Measurements from ENCODE around the gene GIMAP1. TPM values are rescaled to one million over a fixed set of nuclear protein-coding genes. Genes with fewer than 3 reads are reported as not detected.

The GIMAP1 gene
- total RNA-seq, 2 experiments from 2014 or later, result 6.0 to 6.2 TPM

GRCh38 chr7:150746921-150747320 lies 30.5 kb downstream of the GIMAP1 start:
- no peaks in the 10 kb centered on the region for H3K9me3 Mint-ChIP-seq
- intact Hi-C loops (cut with micrococcal nuclease), result no loop called here
- CTCF ChIA-PET, result interaction anchor here (0.7 to 1.5 kb wide), 2 partner anchors 10 to 298 kb away, joined by 3 read pairs; no protein-coding TSS in a partner anchor
- H3K4me1 Mint-ChIP-seq (ENCODE audit: low read depth), result peaks cover 91% of the 10 kb centered on the region
- POLR2A ChIA-PET, result interaction anchor here (0.8 to 4.1 kb wide), 2 partner anchors 9 to 1321 kb away, joined by 3 to 18 read pairs; partner anchors contain the start of gene GIMAP5
- H3K27me3 Mint-ChIP-seq, result no peaks in the 10 kb centered on the region
- H3K4me3 Mint-ChIP-seq, result peak overlapping the region; percentile 34
- DNase-seq, result no peak
- H3K36me3 Mint-ChIP-seq, result peaks cover 38% of the 10 kb centered on the region
- peak overlapping the region; percentile 87 for H3K27ac Mint-ChIP-seq

- no peak for DNase-seq
- H3K36me3 Mint-ChIP-seq, result peaks cover 23% of the 10 kb centered on the region
- ChIA-PET POLR2A (interaction anchor here (0.9 to 4.1 kb wide), 5 partner anchors 10 to 181 kb away, joined by 3 to 18 read pairs (median 4); partner anchors contain the start of genes GIMAP4 and GIMAP5), CTCF (interaction anchor here (0.9 to 1.5 kb wide), 3 partner anchors 10 to 180 kb away, joined by 3 to 7 read pairs (median 4); partner anchors contain the start of gene GIMAP2)
- peaks cover 87% of the 10 kb centered on the region for H3K4me1 Mint-ChIP-seq (ENCODE audit: low read depth)
- H3K27me3 Mint-ChIP-seq, result no peaks in the 10 kb centered on the region
- intact Hi-C loops (cut with micrococcal nuclease), result no loop called here
- no peak overlapping the region for H3K4me3 Mint-ChIP-seq
- no peaks in the 10 kb centered on the region for H3K9me3 Mint-ChIP-seq
- H3K27ac Mint-ChIP-seq, result peak overlapping the region; percentile 87
These were observed 32.0 kb downstream of the GIMAP1 start for GRCh38 chr7:150748376-150748775.

- Mint-ChIP-seq H3K9me3 (no peaks in the 10 kb centered on the region), H3K4me1 (ENCODE audit: low read depth) (peaks cover 86% of the 10 kb centered on the region), H3K4me3 (no peak overlapping the region), H3K27ac (peak overlapping the region; percentile 72), H3K36me3 (no peaks in the 10 kb centered on the region), H3K27me3 (no peaks in the 10 kb centered on the region)
- intact Hi-C loops (cut with micrococcal nuclease), result no loop called here
- CTCF ChIA-PET, result interaction anchor here (0.6 kb wide), 1 partner anchor 95 kb away, joined by 3 read pairs; no protein-coding TSS in a partner anchor
- no peak for DNase-seq
- POLR2A ChIA-PET, result interaction anchor here (1.2 kb wide), 1 partner anchor 10 kb away, joined by 5 read pairs; no protein-coding TSS in a partner anchor
These were observed 35.3 kb downstream of the GIMAP1 start for GRCh38 chr7:150751702-150752101.

GRCh38 chr7:150753239-150753638 lies 36.8 kb downstream of the GIMAP1 start:
- POLR2A ChIA-PET, result no interaction called here
- peak overlapping the region; percentile 94 for H3K27ac Mint-ChIP-seq
- H3K4me3 Mint-ChIP-seq, result no peak overlapping the region
- H3K4me1 Mint-ChIP-seq (ENCODE audit: low read depth), result peaks cover 82% of the 10 kb centered on the region
- DNase-seq, result no peak
- H3K36me3 Mint-ChIP-seq, result no peaks in the 10 kb centered on the region
- no peaks in the 10 kb centered on the region for H3K9me3 Mint-ChIP-seq
- intact Hi-C loops (cut with micrococcal nuclease), result no loop called here
- H3K27me3 Mint-ChIP-seq, result no peaks in the 10 kb centered on the region
- CTCF ChIA-PET, result interaction anchor here (5.3 kb wide), 1 partner anchor 306 kb away, joined by 80 read pairs; no protein-coding TSS in a partner anchor

GRCh38 chr7:150753826-150754603 lies 37.6 kb downstream of the GIMAP1 start:
- CTCF ChIA-PET, result interaction anchor here (1.6 to 5.3 kb wide), 6 partner anchors 10 to 307 kb away, joined by 3 to 80 read pairs (median 16); partner anchors contain the start of gene GIMAP8
- intact Hi-C loops (cut with micrococcal nuclease), result loop anchor here (1.0 to 2.0 kb wide), 5 partner anchors 38 to 313 kb away; partner anchors contain the start of genes GIMAP1 and GIMAP4
- Mint-ChIP-seq H3K4me3 (peak overlapping the region; percentile 26), H3K36me3 (no peaks in the 10 kb centered on the region), H3K4me1 (ENCODE audit: low read depth) (peaks cover 74% of the 10 kb centered on the region), H3K9me3 (no peaks in the 10 kb centered on the region), H3K27ac (peak overlapping the region; percentile 94), H3K27me3 (no peaks in the 10 kb centered on the region)
- POLR2A ChIA-PET, result interaction anchor here (0.6 to 2.5 kb wide), 3 partner anchors 15 to 307 kb away, joined by 3 to 10 read pairs (median 4); no protein-coding TSS in a partner anchor
- peak; percentile 54 for DNase-seq

GRCh38 chr7:150754951-150755350 lies 38.5 kb downstream of the GIMAP1 start:
- Mint-ChIP-seq H3K9me3 (peaks cover 3% of the 10 kb centered on the region), H3K4me1 (ENCODE audit: low read depth) (peaks cover 65% of the 10 kb centered on the region), H3K4me3 (peak overlapping the region; percentile 57), H3K27me3 (no peaks in the 10 kb centered on the region), H3K27ac (peak overlapping the region; percentile 93), H3K36me3 (no peaks in the 10 kb centered on the region)
- ChIA-PET POLR2A (interaction anchor here (1.1 to 2.5 kb wide), 17 partner anchors 13 to 348 kb away, joined by 3 to 20 read pairs (median 7); partner anchors contain the start of genes GIMAP1, GIMAP2, GIMAP4 and GIMAP5), CTCF (interaction anchor here (0.7 to 5.3 kb wide), 23 partner anchors 11 to 399 kb away, joined by 3 to 80 read pairs (median 5); partner anchors contain the start of genes GIMAP1, GIMAP6, GIMAP7 and GIMAP8)
- peak; percentile 47 for DNase-seq
- intact Hi-C loops (cut with micrococcal nuclease), result loop anchor here (1.0 to 5.0 kb wide), 12 partner anchors 14 to 433 kb away; partner anchors contain the start of genes ACTR3C, GIMAP1, GIMAP4 and LRRC61

- H3K4me3 Mint-ChIP-seq, result peak overlapping the region; percentile 57
- no peaks in the 10 kb centered on the region for H3K36me3 Mint-ChIP-seq
- CTCF ChIA-PET, result interaction anchor here (0.8 to 5.3 kb wide), 24 partner anchors 11 to 400 kb away, joined by 3 to 80 read pairs (median 5); partner anchors contain the start of genes GIMAP1, GIMAP2, GIMAP6 and GIMAP8
- peaks cover 3% of the 10 kb centered on the region for H3K9me3 Mint-ChIP-seq
- H3K27me3 Mint-ChIP-seq, result no peaks in the 10 kb centered on the region
- intact Hi-C loops (cut with micrococcal nuclease), result loop anchor here (1.0 to 5.0 kb wide), 9 partner anchors 14 to 433 kb away; partner anchors contain the start of genes ACTR3C and LRRC61
- POLR2A ChIA-PET, result interaction anchor here (0.6 to 2.5 kb wide), 21 partner anchors 13 to 349 kb away, joined by 3 to 20 read pairs (median 5); partner anchors contain the start of genes GIMAP1, GIMAP2, GIMAP4 and GIMAP5
- peak overlapping the region; percentile 93 for H3K27ac Mint-ChIP-seq
- peaks cover 60% of the 10 kb centered on the region for H3K4me1 Mint-ChIP-seq (ENCODE audit: low read depth)
- peak; percentile 85 for DNase-seq
These were observed 39.2 kb downstream of the GIMAP1 start for GRCh38 chr7:150755473-150756099.

GRCh38 chr7:150756166-150756565 lies 39.8 kb downstream of the GIMAP1 start:
- Mint-ChIP-seq H3K4me1 (ENCODE audit: low read depth) (peaks cover 56% of the 10 kb centered on the region), H3K9me3 (peaks cover 4% of the 10 kb centered on the region), H3K27ac (peak overlapping the region; percentile 93), H3K27me3 (no peaks in the 10 kb centered on the region), H3K4me3 (no peak overlapping the region), H3K36me3 (peaks cover under 1% of the 10 kb centered on the region)
- intact Hi-C loops (cut with micrococcal nuclease), result loop anchor here (2.0 to 5.0 kb wide), 3 partner anchors 254 to 434 kb away; partner anchors contain the start of genes ACTR3C and LRRC61
- ChIA-PET POLR2A (interaction anchor here (0.6 to 2.5 kb wide), 19 partner anchors 14 to 350 kb away, joined by 3 to 20 read pairs (median 6); partner anchors contain the start of genes GIMAP1, GIMAP2, GIMAP4 and GIMAP5), CTCF (interaction anchor here (0.9 to 5.3 kb wide), 19 partner anchors 12 to 388 kb away, joined by 3 to 80 read pairs (median 5); partner anchors contain the start of genes GIMAP1, GIMAP2 and GIMAP8)
- peak; percentile 22 for DNase-seq

- DNase-seq, result no peak
- peaks cover 53% of the 10 kb centered on the region for H3K4me1 Mint-ChIP-seq (ENCODE audit: low read depth)
- peaks cover 11% of the 10 kb centered on the region for H3K9me3 Mint-ChIP-seq
- ChIA-PET CTCF (interaction anchor here (0.6 to 5.3 kb wide), 25 partner anchors 9 to 449 kb away, joined by 3 to 80 read pairs (median 4); partner anchors contain the start of genes GIMAP1, GIMAP2 and GIMAP8), POLR2A (interaction anchor here (2.1 to 2.3 kb wide), 2 partner anchors 19 to 308 kb away, joined by 15 to 20 read pairs; partner anchors contain the start of gene GIMAP5)
- peak overlapping the region; percentile 27 for H3K4me3 Mint-ChIP-seq
- H3K36me3 Mint-ChIP-seq, result peaks cover 6% of the 10 kb centered on the region
- H3K27me3 Mint-ChIP-seq, result no peaks in the 10 kb centered on the region
- peak overlapping the region; percentile 93 for H3K27ac Mint-ChIP-seq
- intact Hi-C loops (cut with micrococcal nuclease), result loop anchor here (1.0 to 5.0 kb wide), 4 partner anchors 255 to 435 kb away; partner anchors contain the start of genes ACTR3C and LRRC61
These were observed 40.4 kb downstream of the GIMAP1 start for GRCh38 chr7:150756858-150757257.

- Mint-ChIP-seq H3K36me3 (peaks cover 6% of the 10 kb centered on the region), H3K27me3 (no peaks in the 10 kb centered on the region), H3K27ac (no peak overlapping the region), H3K4me1 (ENCODE audit: low read depth) (peaks cover 31% of the 10 kb centered on the region), H3K4me3 (no peak overlapping the region), H3K9me3 (peaks cover 14% of the 10 kb centered on the region)
- CTCF ChIA-PET, result interaction anchor here (0.8 to 2.0 kb wide), 8 partner anchors 44 to 314 kb away, joined by 3 to 21 read pairs (median 4); partner anchors contain the start of genes GIMAP2 and GIMAP7
- intact Hi-C loops (cut with micrococcal nuclease), result loop anchor here (5.0 kb wide), 2 partner anchors 257 to 437 kb away; partner anchors contain the start of genes ACTR3C and LRRC61
- no peak for DNase-seq
- POLR2A ChIA-PET, result no interaction called here
These were observed 43.1 kb downstream of the GIMAP1 start for GRCh38 chr7:150759479-150759878.

- Mint-ChIP-seq H3K9me3 (peaks cover 8% of the 10 kb centered on the region), H3K27ac (no peak overlapping the region), H3K4me1 (ENCODE audit: low read depth) (no peaks in the 10 kb centered on the region), H3K36me3 (peaks cover 4% of the 10 kb centered on the region), H3K4me3 (no peak overlapping the region), H3K27me3 (no peaks in the 10 kb centered on the region)
- POLR2A ChIA-PET, result no interaction called here
- CTCF ChIA-PET, result interaction anchor here (1.1 kb wide), 1 partner anchor 9 kb away, joined by 3 read pairs; no protein-coding TSS in a partner anchor
- intact Hi-C loops (cut with micrococcal nuclease), result no loop called here
- no peak for DNase-seq
These were observed 49.9 kb downstream of the GIMAP1 start for GRCh38 chr7:150766334-150766709.

Measured in activated CD4-positive, alpha-beta memory T cell treated with anti-CD3 and anti-CD28 coated beads for 36 hours (primary cell).